ENCODE results near the gene ITIH5. TPM values are rescaled to one million over a fixed set of nuclear protein-coding genes. Genes with fewer than 3 reads are reported as not detected.

ITIH5 gene
- total RNA-seq, 1 experiment from 2014 or later = not detected

DNA sequence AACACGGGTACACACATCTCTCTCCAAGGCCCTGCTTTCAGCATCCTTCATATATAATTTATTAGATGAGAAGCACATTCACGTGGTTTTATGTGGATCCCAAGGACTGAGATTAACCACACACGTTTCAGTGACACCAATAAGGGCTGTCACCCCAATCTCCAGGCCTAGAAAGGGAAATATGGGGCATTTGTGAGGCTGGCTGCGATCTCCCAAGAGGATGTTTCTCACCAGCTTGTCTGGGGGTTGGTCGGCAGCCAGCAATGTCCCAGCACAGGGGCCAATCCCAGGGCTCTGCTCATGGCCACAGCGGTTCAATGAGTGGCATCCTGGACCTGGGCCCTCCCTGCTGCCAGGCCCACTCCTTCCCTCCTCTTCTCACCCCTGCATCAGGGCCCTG is 115.5 kb downstream of the ITIH5 start:
- Histone ChIP-seq H3K9me3 (no peaks in the 10 kb centered on the region), H3K36me3 (no peaks in the 10 kb centered on the region), H3K27me3 (no peaks in the 10 kb centered on the region), H3K4me3 (no peak overlapping the region)
- no peak for DNase-seq

DNA sequence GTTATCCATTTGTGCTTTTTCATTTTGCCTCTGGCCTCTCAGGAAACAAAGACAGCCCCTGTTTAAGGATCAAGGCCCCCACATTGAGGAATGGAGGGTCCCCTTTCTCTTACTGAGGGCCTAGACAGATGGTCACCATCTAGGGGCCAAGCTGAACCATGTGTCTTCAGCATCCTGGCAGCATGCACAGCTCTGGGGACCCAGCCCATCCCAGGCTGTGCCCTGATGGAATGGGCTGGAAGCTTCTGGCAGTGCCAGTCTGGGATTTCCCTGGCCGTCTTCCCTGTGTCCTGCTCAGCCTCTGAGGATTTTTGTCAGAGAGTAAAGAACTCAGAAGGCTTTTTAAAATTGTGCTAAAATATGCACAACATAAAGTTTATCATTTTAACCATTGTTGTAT is 116.8 kb downstream of the ITIH5 start:
- Histone ChIP-seq H3K27me3 (no peaks in the 10 kb centered on the region), H3K36me3 (no peaks in the 10 kb centered on the region), H3K4me3 (no peak overlapping the region), H3K9me3 (no peaks in the 10 kb centered on the region)
- DNase-seq = no peak

DNA sequence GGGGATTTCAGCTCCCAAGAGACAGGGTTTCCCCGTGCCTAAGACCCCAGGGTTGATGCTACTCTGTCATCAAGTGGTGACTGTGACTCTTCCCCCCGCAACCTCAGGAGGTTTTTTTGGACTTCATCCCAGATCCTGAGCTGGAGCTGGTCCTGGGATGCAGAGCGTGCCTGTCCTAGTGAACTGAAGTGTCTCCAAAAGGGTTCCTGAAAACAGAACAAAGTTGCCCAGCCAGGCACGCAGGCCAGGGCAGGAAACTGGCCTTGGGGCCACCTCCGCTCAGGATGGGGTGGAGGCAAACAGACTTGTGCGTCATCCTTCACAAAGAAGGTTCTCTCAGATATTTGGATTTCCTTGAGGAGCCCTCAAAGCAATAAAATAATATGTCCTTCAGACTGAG is 118.9 kb downstream of the ITIH5 start:
- Histone ChIP-seq H3K9me3 (no peaks in the 10 kb centered on the region), H3K36me3 (no peaks in the 10 kb centered on the region), H3K4me3 (no peak overlapping the region), H3K27me3 (no peaks in the 10 kb centered on the region)
- no peak for DNase-seq

DNA sequence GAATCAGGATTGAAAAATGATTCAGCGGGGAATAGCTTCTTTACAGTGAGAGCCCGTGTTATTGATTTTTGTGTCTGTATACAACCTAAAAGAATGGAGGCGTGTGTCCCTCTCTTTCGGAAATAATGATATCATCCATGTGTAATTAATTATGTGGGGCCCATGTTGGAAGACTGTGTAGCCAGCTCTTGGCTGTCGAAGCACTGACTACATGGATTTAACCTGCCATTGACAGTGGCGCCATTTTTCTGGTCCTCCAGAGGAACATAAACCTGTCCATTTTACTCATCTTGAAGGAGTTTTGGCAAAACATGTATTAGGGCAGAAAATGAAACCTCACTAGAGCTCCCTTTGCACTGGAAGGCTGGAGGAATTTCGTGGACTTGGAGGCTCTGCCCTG is 119.6 kb downstream of the ITIH5 start:
- DNase-seq = no peak
- no peaks in the 10 kb centered on the region for H3K36me3 ChIP-seq
- no peaks in the 10 kb centered on the region for H3K9me3 ChIP-seq
- no peak overlapping the region for H3K4me3 ChIP-seq
- H3K27me3 ChIP-seq = no peaks in the 10 kb centered on the region

DNA sequence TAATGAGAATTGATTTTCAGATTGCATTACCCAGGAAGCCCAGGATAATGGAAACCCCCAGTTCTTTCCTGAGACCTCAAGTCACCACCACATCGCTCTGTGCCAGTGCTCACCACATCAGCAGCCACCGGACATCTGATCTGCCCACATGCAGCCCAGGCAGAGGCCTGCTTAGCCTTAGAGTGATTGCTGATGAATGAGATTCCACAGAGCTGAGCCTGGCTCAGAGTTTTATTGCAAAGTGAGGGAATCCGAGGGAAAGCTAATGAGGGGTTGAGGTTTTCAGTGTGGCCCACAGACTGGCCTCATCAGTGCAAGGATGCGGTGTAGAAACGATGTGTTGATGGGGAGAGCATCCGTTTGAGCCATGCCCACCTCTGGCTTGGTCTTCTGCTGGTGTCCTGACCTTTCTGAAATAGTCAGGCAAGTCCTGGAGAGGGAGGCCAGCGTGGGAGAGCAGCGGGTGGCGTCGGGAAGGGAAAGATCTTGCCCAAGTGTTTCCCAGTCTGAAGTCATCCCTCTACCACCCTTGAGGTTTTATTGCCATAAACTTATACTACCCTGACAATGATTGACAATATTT is 120.3 kb downstream of the ITIH5 start:
- H3K9me3 ChIP-seq = no peaks in the 10 kb centered on the region
- DNase-seq = no peak
- H3K36me3 ChIP-seq = no peaks in the 10 kb centered on the region

DNA sequence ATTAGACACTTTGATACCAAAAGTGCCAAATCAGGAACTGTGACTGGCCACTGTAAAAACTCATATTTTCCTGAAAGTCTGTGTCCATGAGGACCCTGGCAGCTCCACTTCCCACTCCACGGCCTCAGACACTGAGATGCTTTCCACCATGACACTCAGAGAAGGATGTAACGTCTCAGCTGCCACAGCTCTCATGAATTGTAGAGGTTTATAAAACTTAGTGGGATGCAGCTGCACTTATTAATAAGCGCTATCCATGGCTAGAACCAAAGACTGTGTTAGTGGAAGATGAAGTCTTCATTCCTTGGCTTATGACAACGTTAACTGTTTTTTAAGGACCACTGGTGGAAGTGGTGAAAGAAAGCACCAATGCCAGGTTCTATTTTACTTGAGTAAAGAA is 121.0 kb downstream of the ITIH5 start:
- DNase-seq = no peak
- no peaks in the 10 kb centered on the region for H3K36me3 ChIP-seq
- H3K27me3 ChIP-seq = no peaks in the 10 kb centered on the region
- H3K9me3 ChIP-seq = no peaks in the 10 kb centered on the region
- no peak overlapping the region for H3K4me3 ChIP-seq

More for the DNA sequence above, 120.3 kb downstream of the ITIH5 start:
- Histone ChIP-seq H3K27me3 (no peaks in the 10 kb centered on the region), H3K4me3 (no peak overlapping the region)

DNA sequence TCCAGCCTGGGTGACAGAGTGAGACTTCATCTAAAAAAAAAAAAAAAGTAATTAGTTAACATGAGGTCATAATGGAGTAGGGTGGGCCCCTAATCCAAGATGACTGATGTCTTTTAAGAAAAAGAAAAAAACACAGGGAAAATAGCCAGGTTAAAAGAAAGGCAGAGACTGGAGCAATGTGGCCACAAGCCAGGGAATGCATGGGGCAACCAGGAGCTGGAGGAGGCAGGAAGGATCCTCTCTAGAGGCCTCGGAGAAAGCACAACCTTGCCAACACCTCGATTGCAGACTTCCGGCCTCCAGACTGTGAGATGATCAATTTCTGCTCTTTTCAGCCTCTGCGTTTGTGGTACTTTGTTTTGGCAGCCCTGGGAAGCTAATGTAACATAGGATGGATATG is 121.5 kb downstream of the ITIH5 start:
- Histone ChIP-seq H3K9me3 (no peaks in the 10 kb centered on the region), H3K27me3 (no peaks in the 10 kb centered on the region), H3K4me3 (no peak overlapping the region), H3K36me3 (no peaks in the 10 kb centered on the region)
- no peak for DNase-seq

DNA sequence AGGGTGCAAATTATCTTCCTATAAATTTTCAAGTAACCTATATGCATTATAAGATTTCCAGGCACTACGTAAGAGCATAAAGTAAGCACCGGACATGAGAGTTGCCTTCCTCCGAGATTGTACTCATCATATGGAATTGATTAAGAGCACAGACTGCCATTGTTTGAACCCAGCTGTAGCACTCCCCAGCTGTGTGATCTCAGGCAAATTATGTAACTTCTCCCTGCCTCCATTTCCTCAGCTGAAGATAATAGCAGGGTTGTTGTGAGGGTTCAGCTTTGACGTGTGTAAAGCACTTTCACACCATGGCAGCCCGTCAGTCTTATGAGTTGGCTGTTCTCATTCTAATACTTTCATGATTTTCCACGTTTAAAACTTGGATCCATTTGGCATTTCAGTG is 122.6 kb downstream of the ITIH5 start:
- Histone ChIP-seq H3K9me3 (no peaks in the 10 kb centered on the region), H3K27me3 (no peaks in the 10 kb centered on the region), H3K4me3 (no peak overlapping the region), H3K36me3 (no peaks in the 10 kb centered on the region)
- DNase-seq = no peak

DNA sequence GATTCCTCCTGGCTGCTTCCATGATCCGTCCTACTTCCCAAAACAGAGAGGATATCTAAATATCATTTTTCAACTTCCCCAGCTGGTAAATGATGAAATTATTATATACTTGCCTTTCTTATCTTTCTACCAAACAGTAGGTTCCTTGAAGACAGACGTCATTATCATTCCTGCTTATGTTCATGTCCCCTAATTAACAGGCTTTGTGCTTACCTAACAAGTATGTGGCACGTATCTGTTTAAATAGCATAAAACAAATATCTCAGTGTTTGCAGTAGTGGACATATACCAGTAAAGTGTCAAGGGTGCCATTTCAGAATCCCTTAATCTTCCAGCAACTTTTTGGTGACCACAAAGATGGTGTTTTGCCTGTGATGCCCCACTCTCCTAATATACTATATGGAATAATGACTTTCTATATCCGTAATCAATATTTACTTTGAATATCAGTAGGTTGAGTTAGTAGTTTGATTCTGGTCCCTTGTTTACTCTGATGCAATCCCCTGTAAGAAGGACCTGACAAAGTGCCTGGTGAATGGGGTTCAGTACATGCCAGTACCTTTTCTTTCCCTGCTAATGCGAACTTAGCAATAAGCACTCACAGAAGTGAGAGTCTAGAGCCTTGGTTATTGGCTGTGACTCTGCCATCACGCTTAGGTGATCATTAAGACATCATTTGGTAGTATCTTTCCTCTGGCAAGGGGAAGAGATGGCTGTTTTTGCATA is 124.4 kb downstream of the ITIH5 start:
- H3K27me3 ChIP-seq = no peaks in the 10 kb centered on the region
- DNase-seq = no peak
- H3K4me3 ChIP-seq = no peak overlapping the region
- no peaks in the 10 kb centered on the region for H3K36me3 ChIP-seq
- H3K9me3 ChIP-seq = no peaks in the 10 kb centered on the region

DNA sequence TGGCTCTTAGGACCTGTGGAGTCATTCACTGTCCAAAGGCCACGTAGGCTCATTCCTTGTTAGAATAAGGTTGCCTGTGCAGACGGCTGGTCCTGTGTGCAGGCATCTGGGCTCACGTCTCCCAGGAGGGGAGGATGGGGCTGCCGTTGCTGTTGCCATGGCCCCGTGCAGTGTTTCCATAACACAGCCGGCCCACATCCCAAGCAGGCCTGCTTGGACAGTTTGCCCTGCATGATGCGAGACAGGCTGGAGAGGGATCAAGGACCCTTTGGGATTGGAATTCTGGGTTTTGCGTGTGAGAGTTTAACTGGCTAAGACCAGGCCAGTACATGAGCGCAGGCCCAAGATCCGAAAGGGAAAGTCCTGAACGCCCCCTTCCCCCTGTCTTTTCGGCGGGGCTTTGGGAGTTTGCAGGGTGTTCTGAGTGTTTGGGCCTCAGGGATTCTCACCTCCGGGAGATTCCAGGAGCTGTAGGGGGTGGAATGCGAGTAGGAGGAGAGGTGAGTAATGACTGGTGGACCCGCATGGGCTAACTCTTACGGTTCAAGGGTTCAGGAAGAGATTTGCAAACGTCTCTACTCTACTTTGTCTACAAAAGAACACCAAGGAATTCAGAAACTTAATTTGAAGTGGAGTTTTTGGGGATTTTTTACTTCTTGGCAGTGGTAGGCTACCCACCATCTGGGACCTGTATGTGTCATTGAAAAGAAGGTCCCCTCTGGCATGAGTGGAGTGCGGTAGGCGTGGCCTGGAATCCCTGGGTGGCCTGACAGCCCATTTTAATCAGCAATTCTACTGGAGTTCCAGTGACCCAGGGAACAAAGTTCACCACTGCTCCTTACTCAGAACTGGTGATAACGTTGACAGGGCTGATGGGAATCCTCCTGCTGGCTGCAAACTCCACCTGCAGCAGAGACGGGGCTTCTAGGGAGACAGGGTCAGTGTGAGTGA is 125.4 kb downstream of the ITIH5 start:
- H3K27me3 ChIP-seq = no peaks in the 10 kb centered on the region
- no peak overlapping the region for H3K4me3 ChIP-seq
- no peaks in the 10 kb centered on the region for H3K36me3 ChIP-seq
- DNase-seq = no peak
- H3K9me3 ChIP-seq = no peaks in the 10 kb centered on the region

DNA sequence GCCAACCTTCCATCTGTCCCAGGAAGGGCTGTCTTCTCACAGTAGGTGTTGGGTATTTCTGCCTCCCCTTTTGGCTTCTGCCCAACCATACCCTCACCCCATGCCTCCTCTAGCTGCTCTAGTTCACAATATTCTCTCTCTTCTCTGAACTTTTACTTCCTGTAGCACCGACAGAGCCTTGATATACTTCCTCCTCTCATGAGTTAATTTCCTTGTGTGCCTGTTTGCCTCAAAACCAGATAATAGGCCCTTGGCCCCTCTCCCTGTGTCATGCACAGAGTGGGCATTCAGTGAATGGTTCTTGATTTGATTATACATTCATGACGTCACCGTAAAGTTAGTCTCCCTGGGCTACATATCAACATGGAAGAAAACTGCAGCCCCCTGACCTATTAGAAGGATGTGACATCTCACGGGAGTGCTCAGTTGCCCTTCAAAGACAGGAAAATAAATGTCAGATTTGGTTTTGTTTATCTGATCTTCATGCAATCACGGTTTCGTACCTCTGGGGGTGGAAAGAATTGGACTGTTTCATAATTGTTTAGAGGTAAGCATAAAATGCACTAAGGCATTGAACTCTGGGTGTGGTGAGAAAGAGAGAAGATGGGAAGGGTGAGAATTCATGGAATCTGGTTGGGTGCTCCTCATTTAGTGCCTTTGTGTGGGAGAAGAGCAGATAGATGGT is 127.7 kb downstream of the ITIH5 start:
- no peak overlapping the region for H3K4me3 ChIP-seq
- no peaks in the 10 kb centered on the region for H3K36me3 ChIP-seq
- no peaks in the 10 kb centered on the region for H3K9me3 ChIP-seq
- H3K27me3 ChIP-seq = no peaks in the 10 kb centered on the region
- no peak for DNase-seq

DNA sequence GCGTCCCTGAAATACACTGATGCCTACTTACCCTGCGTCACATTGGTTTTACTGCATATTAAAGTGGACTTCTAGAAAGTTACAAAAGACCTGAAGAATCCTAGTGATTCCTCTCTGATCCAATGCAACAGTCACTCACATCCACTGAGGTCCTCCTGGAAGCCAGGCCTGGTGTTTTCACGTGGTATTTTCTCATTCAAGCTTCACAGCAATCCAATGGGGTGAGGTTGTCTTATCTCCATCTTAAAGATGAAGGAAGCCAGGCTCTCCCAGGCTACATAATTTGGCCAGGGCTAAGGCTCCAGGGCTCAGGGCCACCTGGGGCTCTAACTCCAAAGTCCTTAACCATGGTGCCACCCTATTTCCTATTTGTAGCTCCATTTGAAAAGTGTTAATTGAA is 129.6 kb downstream of the ITIH5 start:
- H3K4me3 ChIP-seq = no peak overlapping the region
- H3K36me3 ChIP-seq = no peaks in the 10 kb centered on the region
- no peak for DNase-seq
- H3K27me3 ChIP-seq = no peaks in the 10 kb centered on the region
- H3K9me3 ChIP-seq = no peaks in the 10 kb centered on the region

DNA sequence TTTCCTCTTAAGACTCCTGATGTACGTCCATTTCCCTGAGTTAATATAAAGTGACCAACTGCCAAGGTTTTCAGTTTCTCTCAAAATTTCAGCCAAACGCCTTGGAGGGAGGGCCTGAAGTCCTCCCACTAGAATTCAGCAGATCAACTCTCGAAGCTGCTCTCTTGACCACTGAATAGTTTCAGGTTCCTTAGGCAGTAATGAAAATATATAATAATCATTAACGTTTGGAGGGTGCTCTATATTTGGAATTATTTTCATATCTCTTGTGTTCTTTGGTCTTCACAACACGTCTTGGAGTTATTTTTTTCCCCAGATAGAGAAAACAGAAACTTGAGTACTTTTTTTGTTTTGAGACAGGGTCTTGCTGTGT is 132.3 kb downstream of the ITIH5 start:
- no peaks in the 10 kb centered on the region for H3K9me3 ChIP-seq
- H3K36me3 ChIP-seq = no peaks in the 10 kb centered on the region
- H3K27me3 ChIP-seq = 0 out of 2 replicates have a peak, but pooled peaks cover 2% of the 10 kb centered on the region
- DNase-seq = no peak
- H3K4me3 ChIP-seq = no peak overlapping the region

DNA sequence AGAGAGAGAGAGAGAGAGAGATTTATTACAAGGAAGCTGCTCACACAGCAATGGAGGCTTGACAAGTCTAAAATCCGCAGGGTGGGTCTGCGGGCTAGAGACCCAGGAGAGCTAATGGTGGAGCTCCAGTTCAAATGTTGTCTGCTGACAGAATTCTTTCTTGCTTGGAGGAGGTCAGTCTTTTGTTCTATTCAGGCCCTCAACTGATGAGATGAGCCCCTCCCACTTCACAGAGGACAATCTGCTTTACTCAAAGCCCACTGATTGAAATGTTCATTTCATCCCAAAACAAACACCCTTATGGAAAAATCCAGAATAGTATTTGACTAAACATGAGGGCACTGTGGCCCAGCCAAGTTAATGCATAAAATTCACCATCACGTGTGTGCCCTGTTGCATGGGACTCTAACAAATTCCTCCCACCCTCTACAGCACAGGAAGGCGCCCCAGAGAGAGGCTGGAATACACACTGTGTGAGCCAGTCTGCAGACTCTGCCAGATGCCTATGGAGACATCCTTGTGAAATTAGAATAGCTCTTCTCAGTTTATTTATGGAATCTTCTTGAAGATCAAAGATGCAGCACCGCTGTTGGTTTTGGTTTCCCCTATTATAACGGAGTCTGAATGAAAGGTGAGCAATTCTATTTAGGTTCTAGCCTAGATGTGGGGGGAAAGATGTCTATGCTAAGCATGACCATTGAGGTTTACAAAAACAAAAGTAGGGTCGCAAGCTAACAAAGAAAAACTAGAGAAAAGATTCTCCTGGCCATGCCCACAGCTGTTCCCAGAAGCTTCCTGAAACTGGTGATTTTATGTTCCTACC is 132.9 kb downstream of the ITIH5 start:
- DNase-seq = no peak
- H3K9me3 ChIP-seq = no peaks in the 10 kb centered on the region
- no peaks in the 10 kb centered on the region for H3K36me3 ChIP-seq
- H3K4me3 ChIP-seq = no peak overlapping the region
- H3K27me3 ChIP-seq = peaks cover 8% of the 10 kb centered on the region; the same call in 1 of the 2 replicates

DNA sequence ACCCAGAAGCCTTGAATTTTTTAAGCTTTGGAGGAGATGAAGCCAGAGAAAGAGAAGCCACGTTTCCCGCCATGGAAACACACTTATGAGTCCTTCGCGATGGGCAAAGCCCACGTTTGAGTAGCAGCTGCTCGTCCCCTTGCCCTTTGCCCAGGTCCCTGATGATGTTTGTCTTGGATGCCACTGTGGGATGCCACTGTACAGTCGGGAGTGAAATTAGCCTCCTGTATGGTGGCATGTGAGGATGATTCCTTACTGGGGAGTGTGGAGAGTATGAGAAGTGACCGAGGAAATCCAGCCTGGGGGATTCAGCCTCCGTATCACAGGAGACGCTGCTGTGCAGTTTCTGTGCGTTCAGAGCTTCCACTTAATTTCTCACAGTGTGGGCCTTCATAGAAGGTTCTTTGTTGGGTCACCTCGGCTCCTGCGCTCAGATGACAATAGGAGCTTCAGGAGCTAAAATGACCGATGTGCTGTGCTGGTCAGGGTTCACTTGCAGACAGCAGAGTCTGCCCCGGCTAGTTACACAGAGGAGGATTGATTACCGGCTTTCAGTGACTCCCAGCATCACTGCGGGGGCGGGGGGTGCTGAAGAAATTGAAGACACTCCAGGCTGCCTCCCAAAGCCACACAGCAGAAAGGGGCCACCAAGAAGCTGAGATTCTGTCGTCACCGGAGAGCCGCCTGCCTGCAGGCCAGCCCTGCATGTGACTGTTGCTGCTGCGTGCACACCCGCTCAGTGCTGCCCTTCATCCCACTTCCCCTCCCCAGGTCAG is 133.9 kb downstream of the ITIH5 start:
- Histone ChIP-seq H3K9me3 (no peaks in the 10 kb centered on the region), H3K36me3 (no peaks in the 10 kb centered on the region), H3K4me3 (no peak overlapping the region), H3K27me3 (peaks cover 11% of the 10 kb centered on the region; the same call in 1 of the 2 replicates)
- no peak for DNase-seq
